Caco-2 (cell line): ENCODE results near the gene ANKFY1. TPM values are rescaled to one million over a fixed set of nuclear protein-coding genes. Genes with fewer than 3 reads are reported as not detected.

Source experiments
- BruUV-seq: library from RNA; stranded (reverse); fragments of 400-500 nt; replicated peaks from 2 replicates; lab custom pipeline; 2021; lab: Mats Ljungman, UMichigan
- CTCF ChIA-PET: fragments of 300-600 bp; sonication (Branson Sonifier 250); formaldehyde crosslinking; loops from one replicate; lab custom pipeline; 2022; ENCODE audit warnings: antibody characterized with exemption; lab: Charles Lee
- POLR2A ChIA-PET: fragments of 300-600 bp; sonication (Branson Sonifier 250); formaldehyde crosslinking; loops from one replicate; lab custom pipeline; 2022; ENCODE audit warnings: antibody characterized with exemption; lab: Charles Lee
- DNase-seq, 2 experiments: peaks; one replicate each; pipeline versions ENCODE4 v3.0.0 to v3.0.0-alpha.2; 2020 to 2022
- H3K27me3 ChIP-seq: replicated peaks from 2 replicates; pipeline ENCODE4 v1.6.0; 2011; ENCODE audit warnings: low read length; ENCODE audit not compliant: control insufficient read depth, insufficient read depth
- H3K36me3 ChIP-seq: 2 replicates; pipeline ENCODE4 v1.5.1; 2011; ENCODE audit warnings: low read length; ENCODE audit not compliant: control insufficient read depth, insufficient read depth
- H3K4me1 ChIP-seq: fragments of 250-450 bp; sonication (Bioruptor Pico); 2 replicates; pipeline ENCODE4 v1.5.1; 2020; ENCODE audit warnings: mild to moderate bottlenecking
- H3K4me3 ChIP-seq: 2 replicates; pipeline ENCODE4 v1.5.1; 2011; ENCODE audit warnings: low read depth, mild to moderate bottlenecking, control low read depth, low read length
- H3K9me3 ChIP-seq: fragments of 250-450 bp; sonication (Bioruptor Pico); 2 replicates; pipeline ENCODE4 v1.5.1; 2020; ENCODE audit warnings: mild to moderate bottlenecking, moderate library complexity
- H3K27ac Mint-ChIP-seq: one replicate; pipeline ENCODE4 v1.8.0; 2022; ENCODE audit warnings: mixed read lengths; ENCODE audit not compliant: unreplicated experiment
- H3K27me3 Mint-ChIP-seq: one replicate; pipeline ENCODE4 v1.8.0; 2022; ENCODE audit warnings: mixed read lengths; ENCODE audit not compliant: insufficient read depth, unreplicated experiment
- H3K36me3 Mint-ChIP-seq: one replicate; pipeline ENCODE4 v1.8.0; 2022; ENCODE audit warnings: mild to moderate bottlenecking, mixed read lengths; ENCODE audit not compliant: insufficient read depth, unreplicated experiment
- H3K4me1 Mint-ChIP-seq: one replicate; pipeline ENCODE4 v1.8.0; 2022; ENCODE audit warnings: low read depth, mixed read lengths; ENCODE audit not compliant: unreplicated experiment
- H3K4me3 Mint-ChIP-seq: one replicate; pipeline ENCODE4 v1.8.0; 2022; ENCODE audit warnings: mild to moderate bottlenecking, moderate library complexity, mixed read lengths; ENCODE audit not compliant: unreplicated experiment
- H3K9me3 Mint-ChIP-seq: one replicate; pipeline ENCODE4 v1.8.0; 2022; ENCODE audit warnings: mixed read lengths; ENCODE audit not compliant: unreplicated experiment
- CTCF ChIP-seq, 2 experiments: fragments of 200-600 bp in 1 of 2; IDR thresholded peaks; 1 replicate in 1 of 2; 2 replicates in 1 of 2; pipeline versions ENCODE4 v1.5.1 to v1.8.0; 2011 to 2022; ENCODE audit warnings: antibody characterized with exemption in 1 of 2, control low read depth in 1 of 2, inconsistent platforms in 1 of 2, low read depth in 1 of 2, low read length in 1 of 2, mild to moderate bottlenecking in 1 of 2, moderate library complexity in 1 of 2; ENCODE audit not compliant: insufficient read depth in 1 of 2, severe bottlenecking in 1 of 2, unreplicated experiment in 1 of 2
- intact Hi-C: fragments of 100-400 bp; cut with micrococcal nuclease; formaldehyde crosslinking; loops from one replicate; pipeline ENCODE4 v1.10.0; 2022; ENCODE audit not compliant: unreplicated experiment
- total RNA-seq: library from RNA; stranded (reverse); gene quantifications from 2 replicates; pipeline ENCODE4 v1.2.3, GENCODE V29; 2022

The ANKFY1 gene
- total RNA-seq, 1 experiment from 2014 or later: 25.0 TPM

GRCh38 chr17:4152471-4152870, 111.3 kb downstream of the ANKFY1 start:
- H3K27me3 Mint-ChIP-seq: no peaks in the 10 kb centered on the region
- H3K9me3 Mint-ChIP-seq: no peaks in the 10 kb centered on the region
- no peaks in the 10 kb centered on the region for H3K36me3 ChIP-seq
- H3K4me1 Mint-ChIP-seq: no peaks in the 10 kb centered on the region
- no peaks in the 10 kb centered on the region for H3K9me3 ChIP-seq
- intact Hi-C loops: no loop called here
- H3K36me3 Mint-ChIP-seq: no peaks in the 10 kb centered on the region
- no peak for DNase-seq
- H3K27ac Mint-ChIP-seq: no peak overlapping the region
- ChIA-PET CTCF (no interaction called here), POLR2A (no interaction called here)
- BruUV-seq: no TSS peak
- H3K4me3 Mint-ChIP-seq: no peak overlapping the region
- TF ChIP-seq CTCF (IDR thresholded peaks at IDR 0.05; ENCODE audit: insufficient read depth in 1 of 2, low read depth in 1 of 2, low read length in 1 of 2, severe bottlenecking in 1 of 2, unreplicated experiment in 1 of 2): no peak
- no peaks in the 10 kb centered on the region for H3K27me3 ChIP-seq
- H3K4me1 ChIP-seq: no peaks in the 10 kb centered on the region
- H3K4me3 ChIP-seq: no peak overlapping the region

DNA sequence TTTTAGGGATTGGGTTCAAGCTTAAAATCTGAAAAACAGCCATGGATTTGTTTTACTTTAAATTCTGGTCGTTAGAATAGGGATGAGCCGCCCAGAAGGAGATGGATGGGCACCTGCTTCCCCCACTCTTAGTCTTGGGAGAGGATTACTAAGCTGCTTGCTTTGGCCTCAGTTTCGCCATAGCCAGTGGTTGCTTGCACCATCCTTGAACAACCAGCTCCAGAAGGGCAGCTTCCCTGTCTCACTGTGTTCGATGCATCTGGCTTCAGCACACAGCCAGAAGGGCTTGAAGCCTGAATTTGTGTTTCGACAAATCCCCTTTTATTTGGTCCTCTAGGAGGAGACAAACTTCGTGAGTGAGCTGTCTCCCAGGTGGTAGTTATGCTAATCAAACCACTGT, 113.7 kb downstream of the ANKFY1 start:
- BruUV-seq: no TSS peak
- H3K4me1 ChIP-seq: no peaks in the 10 kb centered on the region
- H3K27me3 ChIP-seq: no peaks in the 10 kb centered on the region
- H3K9me3 ChIP-seq: no peaks in the 10 kb centered on the region
- H3K36me3 ChIP-seq: no peaks in the 10 kb centered on the region
- H3K27me3 Mint-ChIP-seq: no peaks in the 10 kb centered on the region
- no peak overlapping the region for H3K4me3 ChIP-seq
- ChIA-PET POLR2A (no interaction called here), CTCF (no interaction called here)
- intact Hi-C loops: no loop called here
- no peak for TF ChIP-seq CTCF (IDR thresholded peaks at IDR 0.05; ENCODE audit: insufficient read depth in 1 of 2, low read depth in 1 of 2, low read length in 1 of 2, severe bottlenecking in 1 of 2, unreplicated experiment in 1 of 2)
- no peaks in the 10 kb centered on the region for H3K9me3 Mint-ChIP-seq
- no peak for DNase-seq
- no peak overlapping the region for H3K27ac Mint-ChIP-seq
- H3K4me1 Mint-ChIP-seq: no peaks in the 10 kb centered on the region
- H3K36me3 Mint-ChIP-seq: no peaks in the 10 kb centered on the region
- H3K4me3 Mint-ChIP-seq: no peak overlapping the region

GRCh38 chr17:4148611-4149308, 115.0 kb downstream of the ANKFY1 start:
- no peak for TF ChIP-seq CTCF (IDR thresholded peaks at IDR 0.05; ENCODE audit: insufficient read depth in 1 of 2, low read depth in 1 of 2, low read length in 1 of 2, severe bottlenecking in 1 of 2, unreplicated experiment in 1 of 2)
- Mint-ChIP-seq H3K27me3 (no peaks in the 10 kb centered on the region), H3K9me3 (no peaks in the 10 kb centered on the region), H3K27ac (no peak overlapping the region), H3K4me1 (no peaks in the 10 kb centered on the region), H3K36me3 (peaks cover under 1% of the 10 kb centered on the region), H3K4me3 (no peak overlapping the region)
- H3K27me3 ChIP-seq: no peaks in the 10 kb centered on the region
- CTCF ChIA-PET: no interaction called here
- no peak overlapping the region for H3K4me3 ChIP-seq
- H3K9me3 ChIP-seq: no peaks in the 10 kb centered on the region
- no peaks in the 10 kb centered on the region for H3K4me1 ChIP-seq
- no TSS peak for BruUV-seq
- no peak for DNase-seq
- POLR2A ChIA-PET: no interaction called here
- no peaks in the 10 kb centered on the region for H3K36me3 ChIP-seq
- intact Hi-C loops: no loop called here
